HEK293T (cell line): ENCODE measurements around the gene TMEM131.

Source experiments
- BHLHE40 ChIP-seq: fragments of 450-650 bp; IDR thresholded peaks from 2 replicates; pipeline ENCODE4 v1.6.1; 2016; ENCODE audit warnings: mild to moderate bottlenecking, moderate library complexity, borderline replicate concordance
- ELF4 ChIP-seq: fragments of 450-650 bp; IDR thresholded peaks from 2 replicates; pipeline ENCODE4 v1.6.1; 2017; ENCODE audit warnings: antibody characterized with exemption
- FOXA1 ChIP-seq: fragments of 450-650 bp; IDR thresholded peaks from 2 replicates; pipeline ENCODE4 v1.6.1; 2016; ENCODE audit warnings: mild to moderate bottlenecking
- FOXK2 ChIP-seq: fragments of 450-650 bp; IDR thresholded peaks from 2 replicates; pipeline ENCODE4 v1.6.1; 2016; ENCODE audit warnings: mild to moderate bottlenecking
- FOXM1 ChIP-seq: fragments of 450-650 bp; IDR thresholded peaks from 2 replicates; pipeline ENCODE4 v1.6.1; 2017; ENCODE audit warnings: mild to moderate bottlenecking, borderline replicate concordance
- HDGF ChIP-seq: fragments of 450-650 bp; IDR thresholded peaks from 2 replicates; pipeline ENCODE4 v1.6.1; 2017; ENCODE audit warnings: antibody characterized with exemption, borderline replicate concordance
- LEF1 ChIP-seq: fragments of 450-650 bp; IDR thresholded peaks from 2 replicates; pipeline ENCODE4 v1.6.1; 2017; ENCODE audit warnings: mild to moderate bottlenecking, borderline replicate concordance
- NFRKB ChIP-seq: fragments of 450-650 bp; IDR thresholded peaks from 2 replicates; pipeline ENCODE4 v1.6.1; 2016; ENCODE audit warnings: mild to moderate bottlenecking, moderate library complexity
- SP1 ChIP-seq: fragments of 450-650 bp; IDR thresholded peaks from 2 replicates; pipeline ENCODE4 v1.6.1; 2017
- TARDBP ChIP-seq: fragments of 450-650 bp; IDR thresholded peaks from 2 replicates; pipeline ENCODE4 v1.6.1; 2016
- ZNF384 ChIP-seq: fragments of 450-650 bp; IDR thresholded peaks from 2 replicates; pipeline ENCODE4 v1.6.1; 2016

DNA sequence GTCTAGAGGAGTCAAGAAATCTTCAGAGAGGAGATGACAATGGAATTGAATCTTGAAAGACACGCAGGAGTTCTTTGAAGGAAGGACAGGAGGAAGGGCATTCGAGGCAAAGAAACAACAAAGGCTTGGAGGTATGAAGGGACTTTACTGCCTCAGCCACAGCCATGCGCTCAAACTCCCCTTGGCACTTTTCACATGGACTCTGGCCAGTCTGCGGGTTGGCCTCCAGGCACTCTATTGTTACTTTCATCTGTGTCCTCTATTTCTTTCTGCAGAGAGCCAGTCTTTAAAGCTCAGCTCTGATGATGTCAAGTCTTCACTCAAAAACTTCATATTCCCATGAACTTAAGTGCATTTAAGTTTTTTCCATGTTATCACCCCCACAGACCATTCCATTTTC is 186.9 kb downstream of the TMEM131 start:
- no peak for TF ChIP-seq BHLHE40
- no peak for TF ChIP-seq NFRKB
- no peak for TF ChIP-seq FOXA1
- TF ChIP-seq FOXM1, result no peak
- TF ChIP-seq ZNF384, result no peak
- TF ChIP-seq FOXK2, result no peak
- no peak for TF ChIP-seq TARDBP
- TF ChIP-seq HDGF, result no peak
- TF ChIP-seq SP1, result no peak
- TF ChIP-seq LEF1, result no peak
- TF ChIP-seq ELF4, result no peak
